Stimulated activated CD4-positive, alpha-beta T cell treated with anti-CD3 and anti-CD28 coated beads, TNF-alpha, amount 100 ng/mL, for 24 hours (primary cell): ENCODE measurements around the gene SLC16A6.
"Not testable (repeated sequence)": the region's sequence is repeated elsewhere in the genome, so short reads cannot be mapped to it uniquely, and the experiment has no call there.

ENCODE experiments used
- DNase-seq, 3 experiments: peaks; one replicate each; pipeline ENCODE4 v3.0.0-alpha.2; 2020; ENCODE audit warnings: low read depth in 3 of 3

Gene SLC16A6

GRCh38 chr17:68248891-68249290 lies 42.0 kb downstream of the SLC16A6 start:
- DNase-seq: peak in 1 of 3 experiments; percentile 38

- DNase-seq: no peak
These were observed 42.6 kb downstream of the SLC16A6 start for GRCh38 chr17:68248199-68248825.

- DNase-seq: peak; percentile 93 to 97 (median 97)
These were observed 43.3 kb downstream of the SLC16A6 start, which contains the start of gene AMZ2 for GRCh38 chr17:68247445-68248198. AMZ2 (plus strand) TSS chr17:68248043; CDS start chr17:68250188, 2,145 bp downstream.

DNA sequence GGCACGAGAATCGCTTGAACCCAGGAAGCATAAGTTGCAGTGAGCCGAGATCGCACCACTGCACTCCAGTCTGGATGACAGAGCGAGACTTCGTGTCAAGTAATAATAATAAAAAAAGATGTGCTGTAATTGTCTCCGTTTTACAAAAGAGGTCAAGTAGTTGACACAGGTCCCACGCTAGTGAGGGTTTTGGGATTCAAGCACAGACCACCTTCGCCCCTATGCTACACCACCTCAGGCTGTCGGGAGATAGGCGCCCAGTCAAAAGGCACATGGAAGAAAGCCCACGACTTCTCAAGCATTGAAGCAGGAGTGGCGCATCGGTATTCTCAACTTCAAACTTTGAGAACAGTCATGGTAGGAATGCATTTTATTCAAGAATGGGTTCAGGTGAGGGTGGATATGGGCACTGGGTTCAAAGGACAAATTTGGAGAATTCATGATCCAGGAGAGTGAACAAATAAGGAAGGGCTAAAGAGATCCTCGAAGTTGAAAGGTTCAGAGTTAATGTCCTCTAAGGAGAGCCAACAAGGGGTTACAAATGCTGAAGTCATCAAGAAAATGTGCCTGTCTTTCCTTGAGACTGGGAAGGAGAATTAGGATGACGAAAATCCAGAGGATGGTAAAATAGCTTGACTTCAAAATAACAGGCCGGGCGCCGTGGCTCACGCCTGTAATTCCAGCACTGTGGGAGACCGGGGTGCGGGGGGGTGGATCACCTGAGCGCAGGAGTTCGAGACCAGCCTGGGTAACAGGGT lies 44.5 kb downstream of the SLC16A6 start:
- no peak for DNase-seq

DNA sequence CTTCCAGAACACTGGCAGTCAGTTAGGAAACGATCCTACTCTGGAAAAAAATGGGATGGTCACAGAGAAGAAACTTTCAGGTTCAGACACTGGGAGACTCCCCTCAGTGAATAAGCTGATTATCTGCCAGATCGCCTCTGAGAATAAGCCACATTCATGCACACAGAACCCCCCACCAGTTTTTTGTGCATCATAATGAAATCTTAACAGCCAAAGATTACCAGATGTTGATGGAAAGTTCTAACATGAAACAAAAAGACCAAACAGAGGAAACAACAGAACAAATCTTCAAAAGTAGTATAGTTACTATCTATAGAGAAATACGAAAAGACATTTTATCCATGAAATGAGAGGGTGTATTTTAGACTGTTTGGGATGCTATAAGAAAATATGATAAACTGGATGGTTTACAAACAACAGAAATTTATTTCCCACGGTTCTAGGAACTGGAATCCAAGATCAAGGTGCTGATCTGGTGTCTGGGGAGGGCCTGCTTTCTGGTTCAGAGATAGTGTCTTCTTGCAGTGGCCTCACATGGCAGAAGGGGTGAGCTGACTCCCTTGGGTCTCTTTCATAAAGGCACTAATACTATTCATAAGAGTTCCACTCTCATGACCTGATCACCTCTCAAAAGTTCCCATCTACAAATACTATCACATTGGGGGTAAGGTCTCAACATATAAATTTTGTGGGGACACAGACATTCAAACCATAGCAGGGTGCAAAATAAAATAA lies 51.1 kb downstream of the SLC16A6 start:
- DNase-seq: no peak

DNA sequence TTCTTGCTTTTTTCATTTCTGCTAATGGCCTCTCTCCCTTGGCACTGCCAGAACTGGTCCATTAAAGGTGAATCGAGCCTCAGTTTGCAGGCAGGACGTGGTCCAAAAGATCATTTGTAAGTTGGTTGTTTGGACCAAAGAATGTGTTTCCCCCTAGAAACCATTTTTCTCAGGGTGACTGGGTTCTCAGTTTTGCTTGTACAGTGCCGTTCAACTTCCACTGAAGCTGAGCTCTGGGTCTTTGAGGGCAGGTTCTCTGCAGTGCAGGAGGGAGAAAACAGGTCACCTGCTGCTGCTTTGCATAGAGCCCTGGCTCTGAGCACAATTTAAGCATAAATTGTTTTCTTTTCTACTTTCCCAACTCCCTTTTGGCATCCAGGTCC lies 52.1 kb downstream of the SLC16A6 start:
- no peak for DNase-seq

GRCh38 chr17:68238164-68238870 lies 52.6 kb downstream of the SLC16A6 start:
- DNase-seq: no peak

GRCh38 chr17:68237369-68238163 lies 53.4 kb downstream of the SLC16A6 start:
- DNase-seq: not testable (repeated sequence)

GRCh38 chr17:68235336-68235791 lies 55.6 kb downstream of the SLC16A6 start:
- not testable (repeated sequence) for DNase-seq

DNA sequence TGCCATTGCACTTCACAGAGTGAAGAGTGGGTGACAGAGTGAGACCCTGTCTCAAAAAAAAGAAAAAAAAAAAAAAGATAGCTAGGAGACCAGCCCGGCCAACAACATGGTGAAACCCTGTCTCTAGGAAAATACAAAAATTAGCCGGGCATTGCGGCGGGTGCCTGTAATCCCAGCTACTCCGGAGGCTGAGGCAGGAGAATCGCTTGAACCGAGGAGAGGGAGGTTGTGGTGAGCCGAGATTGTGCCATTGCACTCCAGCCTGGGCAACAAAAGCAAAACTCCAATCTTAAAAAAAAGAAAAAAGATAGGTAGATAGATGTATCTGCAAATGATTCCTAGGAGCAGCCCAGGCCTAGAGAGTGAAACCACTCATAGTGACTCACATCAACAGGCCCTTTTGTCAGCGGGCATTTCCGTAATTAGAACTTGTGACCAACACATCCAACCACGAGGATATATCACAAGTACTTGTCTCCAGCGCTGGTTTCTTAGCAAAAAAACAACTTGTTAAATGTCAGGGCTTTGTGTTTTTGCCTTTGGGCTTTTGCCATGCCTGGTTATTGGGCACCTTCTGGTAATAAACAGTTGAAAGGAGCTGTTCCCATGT lies 56.1 kb downstream of the SLC16A6 start:
- DNase-seq: not testable (repeated sequence)

GRCh38 chr17:68232741-68233140 lies 58.2 kb downstream of the SLC16A6 start:
- DNase-seq: not testable (repeated sequence)

DNA sequence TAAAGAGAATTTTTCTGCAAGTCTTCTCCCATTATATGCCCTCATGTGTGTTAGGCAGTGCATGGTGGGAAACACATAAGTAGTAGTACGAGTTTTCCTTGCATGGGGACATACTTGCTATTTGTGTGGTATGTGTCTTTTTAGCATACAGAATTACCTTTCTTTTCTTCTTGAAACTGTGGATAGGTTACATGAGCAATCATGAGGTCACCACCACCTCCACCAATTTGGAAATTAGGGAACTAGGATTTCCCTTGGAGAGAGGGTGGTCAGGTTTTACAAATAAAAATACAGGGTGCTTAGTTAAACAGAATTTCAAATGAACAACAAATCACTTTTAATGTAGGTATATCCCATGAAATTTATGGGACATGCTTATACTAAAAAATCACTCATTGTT lies 59.4 kb downstream of the SLC16A6 start:
- no peak for DNase-seq

GRCh38 chr17:68231131-68231530 lies 59.8 kb downstream of the SLC16A6 start:
- DNase-seq: not testable (repeated sequence)

DNA sequence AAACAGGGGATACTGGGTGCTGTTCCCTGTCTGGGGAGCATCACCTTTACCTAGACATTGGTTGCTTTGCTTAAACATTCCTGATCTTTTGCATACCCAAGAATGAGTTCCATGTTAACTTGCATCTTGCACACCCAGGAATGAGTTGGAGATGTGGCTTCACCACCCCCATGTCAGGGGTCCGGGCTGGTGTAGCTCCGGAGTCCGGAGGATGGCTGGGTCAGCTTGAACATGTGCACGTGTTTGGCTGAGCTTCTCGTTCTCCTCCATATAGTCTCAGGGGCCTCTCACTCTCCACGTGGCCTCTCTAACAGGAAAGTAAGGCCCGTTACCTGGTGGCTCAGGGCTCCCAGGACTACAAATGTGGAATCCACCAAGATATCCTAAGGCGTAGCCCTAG lies 61.3 kb downstream of the SLC16A6 start:
- DNase-seq: no peak

DNA sequence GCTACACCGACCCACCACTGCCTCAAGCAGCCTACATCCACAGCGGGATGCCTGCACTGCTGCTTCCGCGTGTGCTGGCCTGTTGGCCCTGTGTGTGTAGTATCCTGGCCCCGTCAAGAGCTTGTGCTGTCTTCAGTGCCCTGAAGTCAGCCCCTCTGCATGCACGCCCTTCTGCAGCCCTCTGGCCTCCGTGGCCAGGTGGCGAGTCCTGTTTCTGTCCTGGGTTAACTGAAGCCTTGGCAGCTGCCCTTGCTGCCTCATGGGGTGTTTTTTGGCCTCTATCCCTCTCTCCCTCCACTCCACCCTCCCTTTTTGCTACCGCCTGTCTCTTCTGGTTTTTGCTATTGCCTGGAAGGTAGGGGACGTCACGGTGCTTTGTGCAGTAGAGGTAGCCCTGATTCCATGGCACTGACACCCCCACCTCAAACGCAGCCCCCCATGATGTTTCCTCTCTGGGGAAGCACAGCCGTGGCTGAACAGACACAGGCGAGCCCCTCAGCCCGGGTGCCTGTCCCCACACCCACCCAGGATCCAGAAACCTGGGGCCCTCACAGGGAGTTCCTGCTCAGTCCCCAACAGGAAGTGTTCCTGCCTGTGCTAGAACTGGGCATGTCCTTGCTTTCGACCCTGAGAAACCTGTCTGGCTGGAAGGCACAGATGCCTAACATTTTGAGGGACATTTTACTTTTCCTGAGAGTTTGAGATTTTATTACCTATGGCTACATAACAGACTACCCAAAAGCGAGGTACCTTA lies 61.9 kb downstream of the SLC16A6 start:
- no peak for DNase-seq

DNA sequence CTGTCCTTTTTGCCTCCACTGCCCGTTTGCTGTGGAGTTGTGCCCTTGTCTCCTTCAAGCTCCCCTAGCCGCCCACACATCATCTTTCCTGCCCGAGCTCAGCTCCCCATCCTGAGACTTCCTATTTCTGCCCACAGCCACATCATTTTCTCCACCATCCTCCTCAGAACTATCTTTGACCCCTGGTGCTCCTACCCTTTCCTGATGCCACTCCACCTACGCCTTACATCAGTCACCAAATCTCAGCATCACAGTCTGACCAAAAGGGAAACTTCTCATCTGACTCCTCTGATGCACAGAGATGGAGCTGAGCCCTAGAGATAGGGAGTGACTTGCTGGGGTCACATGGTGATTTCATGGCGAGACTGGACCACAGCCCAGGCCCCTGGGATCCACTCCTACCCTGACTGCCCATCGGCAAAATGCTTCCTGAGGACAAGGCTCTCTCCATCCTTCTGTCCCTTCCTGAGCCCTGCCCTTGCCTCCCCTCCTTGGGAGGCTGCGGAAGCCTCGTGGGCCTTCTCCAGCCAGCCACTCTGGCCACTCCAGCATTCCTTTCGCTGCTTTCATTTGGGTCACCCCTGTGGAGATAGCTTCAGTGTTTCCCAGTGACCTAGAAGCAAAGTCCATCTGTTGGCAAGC lies 62.8 kb downstream of the SLC16A6 start:
- not testable (repeated sequence) for DNase-seq

GRCh38 chr17:68225055-68225454 lies 65.9 kb downstream of the SLC16A6 start:
- DNase-seq: not testable (repeated sequence)

DNA sequence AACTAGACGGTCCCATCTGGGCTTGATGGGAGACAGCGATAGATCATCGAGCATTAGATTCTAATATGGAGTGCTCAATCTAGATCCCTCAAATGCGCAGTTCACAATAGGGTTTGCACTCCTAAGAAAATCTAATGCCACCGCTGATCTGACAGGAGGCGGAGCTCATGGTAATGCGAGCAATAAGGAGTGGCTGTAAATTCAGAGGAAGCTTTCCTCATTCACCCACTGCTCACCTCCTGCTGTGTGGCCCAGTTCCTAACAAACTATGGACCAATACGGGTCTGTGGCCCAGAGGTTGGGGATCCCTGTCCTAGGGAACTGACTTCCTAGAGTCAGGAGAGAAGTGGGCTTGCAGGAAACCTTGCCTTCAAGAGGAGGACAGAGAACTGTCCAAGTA lies 68.3 kb downstream of the SLC16A6 start:
- DNase-seq: no peak

- no peak for DNase-seq
These were observed 69.1 kb downstream of the SLC16A6 start for GRCh38 chr17:68221786-68222185.
